ENCODE results near the gene IQUB.

IQUB gene

GRCh38 chr7:123534383-123535260 is at the start of gene IQUB:
Gene IQUB, minus strand, starts transcription at chr7:123534595. Its CDS starts 22,255 bp downstream, at chr7:123512340.
- in situ Hi-C loops (cut with MboI; ENCODE audit: low pct_unique_long_range_greater_than_20kb, low sequenced_read_pairs, unreplicated experiment): no loop called here
- TF ChIP-seq CTCF (IDR thresholded peaks at IDR 0.05; ENCODE audit: extremely low read depth, insufficient read depth, missing control alignments): no peak
- peak; percentile 95 for DNase-seq (ENCODE audit: low spot score)

- in situ Hi-C loops (cut with MboI; ENCODE audit: low pct_unique_long_range_greater_than_20kb, low sequenced_read_pairs, unreplicated experiment): no loop called here
- DNase-seq (ENCODE audit: low spot score): no peak
- TF ChIP-seq CTCF (IDR thresholded peaks at IDR 0.05; ENCODE audit: extremely low read depth, insufficient read depth, missing control alignments): no peak
These were observed 49.4 kb upstream of the IQUB start for GRCh38 chr7:123583821-123584220.

- TF ChIP-seq CTCF (IDR thresholded peaks at IDR 0.05; ENCODE audit: extremely low read depth, insufficient read depth, missing control alignments): no peak
- DNase-seq (ENCODE audit: low spot score): no peak
- in situ Hi-C loops (cut with MboI; ENCODE audit: low pct_unique_long_range_greater_than_20kb, low sequenced_read_pairs, unreplicated experiment): no loop called here
These were observed 46.7 kb upstream of the IQUB start for GRCh38 chr7:123581162-123581459.

GRCh38 chr7:123580406-123581161 is 46.2 kb upstream of the IQUB start:
- peak; percentile 55 for TF ChIP-seq CTCF (IDR thresholded peaks at IDR 0.05; ENCODE audit: extremely low read depth, insufficient read depth, missing control alignments)
- in situ Hi-C loops (cut with MboI; ENCODE audit: low pct_unique_long_range_greater_than_20kb, low sequenced_read_pairs, unreplicated experiment): no loop called here
- peak; percentile 11 for DNase-seq (ENCODE audit: low spot score)

GRCh38 chr7:123579416-123579815 is 45.0 kb upstream of the IQUB start:
- no peak for DNase-seq (ENCODE audit: low spot score)
- no peak for TF ChIP-seq CTCF (IDR thresholded peaks at IDR 0.05; ENCODE audit: extremely low read depth, insufficient read depth, missing control alignments)
- in situ Hi-C loops (cut with MboI; ENCODE audit: low pct_unique_long_range_greater_than_20kb, low sequenced_read_pairs, unreplicated experiment): no loop called here

- in situ Hi-C loops (cut with MboI; ENCODE audit: low pct_unique_long_range_greater_than_20kb, low sequenced_read_pairs, unreplicated experiment): no loop called here
- DNase-seq (ENCODE audit: low spot score): no peak
- no peak for TF ChIP-seq CTCF (IDR thresholded peaks at IDR 0.05; ENCODE audit: extremely low read depth, insufficient read depth, missing control alignments)
These were observed 39.6 kb upstream of the IQUB start for GRCh38 chr7:123573896-123574467.
